Measurements from ENCODE around the gene PCED1B.

Gene PCED1B

GRCh38 chr12:47038270-47038748 lies 41.1 kb upstream of the PCED1B start:
- POLR2A ChIA-PET = no interaction called here
- TF ChIP-seq ZNF280C (tag by site-specific recombination; IDR thresholded peaks at IDR 0.05) (no peak), ELK4 (IDR thresholded peaks at IDR 0.05; ENCODE audit: borderline replicate concordance, low read depth, low read length) (no peak), ZNF521 (tag by site-specific recombination; IDR thresholded peaks at IDR 0.05) (no peak), GLI4 (tag by site-specific recombination; IDR thresholded peaks at IDR 0.05) (no peak), ZNF660 (tag by site-specific recombination; IDR thresholded peaks at IDR 0.05) (no peak), ZNF707 (tag by site-specific recombination; IDR thresholded peaks at IDR 0.05) (no peak), ZNF529 (tag by site-specific recombination; IDR thresholded peaks at IDR 0.05; ENCODE audit: insufficient replicate concordance) (no peak), ZNF157 (tag by site-specific recombination; IDR thresholded peaks at IDR 0.05) (no peak), MZF1 (tag by site-specific recombination; IDR thresholded peaks at IDR 0.05; ENCODE audit: borderline replicate concordance) (no peak), ZNF214 (tag by site-specific recombination; IDR thresholded peaks at IDR 0.05; ENCODE audit: borderline replicate concordance) (no peak), ZNF350 (tag by site-specific recombination; IDR thresholded peaks at IDR 0.05) (no peak)
- Histone ChIP-seq H3K4me3 (ENCODE audit: low read depth, low read length) (no peak overlapping the region), H3K36me3 (ENCODE audit: control insufficient read depth in 2 of 2, insufficient read depth in 1 of 2, low read length in 2 of 2) (no peaks in the 10 kb centered on the region), H3K4me1 (ENCODE audit: control insufficient read depth, insufficient read depth, low read length) (no peaks in the 10 kb centered on the region), H3K9me3 (ENCODE audit: control insufficient read depth, insufficient read depth, low read depth, low read length) (no peaks in the 10 kb centered on the region), H3K27ac (ENCODE audit: extremely low read depth, low read depth, low read length) (no peak overlapping the region)
- CTCF ChIA-PET = interaction anchor here (0.8 to 1.2 kb wide), 2 partner anchors 33 to 270 kb away, joined by 3 read pairs; no protein-coding TSS in a partner anchor

GRCh38 chr12:47039079-47039478 lies 40.3 kb upstream of the PCED1B start:
- no peak overlapping the region for H3K4me3 ChIP-seq (ENCODE audit: low read depth, low read length)
- POLR2A ChIA-PET = no interaction called here
- CTCF ChIA-PET = interaction anchor here (0.8 kb wide), 1 partner anchor 269 kb away, joined by 3 read pairs; no protein-coding TSS in a partner anchor

More at GRCh38 chr12:47039079-47039478, 40.3 kb upstream of the PCED1B start:
- H3K9me3 ChIP-seq (ENCODE audit: control insufficient read depth, insufficient read depth, low read depth, low read length) = no peaks in the 10 kb centered on the region
- TF ChIP-seq ZNF777 (tag by site-specific recombination; IDR thresholded peaks at IDR 0.05; ENCODE audit: borderline replicate concordance) = no peak
- no peak for TF ChIP-seq ZNF639 (tag by site-specific recombination; IDR thresholded peaks at IDR 0.05)
- no peak for TF ChIP-seq ZNF335 (tag by site-specific recombination; conservative IDR thresholded peaks at IDR 0.05)
- TF ChIP-seq ZSCAN4 (tag by site-specific recombination; IDR thresholded peaks at IDR 0.05) = no peak
- TF ChIP-seq GLIS2 (tag by site-specific recombination; IDR thresholded peaks at IDR 0.05) = no peak
- TF ChIP-seq BCL11A (tag by site-specific recombination; IDR thresholded peaks at IDR 0.05; ENCODE audit: low read depth) = no peak
- no peak for TF ChIP-seq ZNF629 (tag by site-specific recombination; IDR thresholded peaks at IDR 0.05)
- no peak for TF ChIP-seq ZBTB17 (tag by site-specific recombination; IDR thresholded peaks at IDR 0.05)
- no peak for TF ChIP-seq ZNF280C (tag by site-specific recombination; IDR thresholded peaks at IDR 0.05)
- no peak for TF ChIP-seq SP2 (tag by site-specific recombination; IDR thresholded peaks at IDR 0.05)
- H3K36me3 ChIP-seq (ENCODE audit: control insufficient read depth in 2 of 2, insufficient read depth in 1 of 2, low read length in 2 of 2) = no peaks in the 10 kb centered on the region
- H3K27ac ChIP-seq (ENCODE audit: extremely low read depth, low read depth, low read length) = no peak overlapping the region
- no peaks in the 10 kb centered on the region for H3K4me1 ChIP-seq (ENCODE audit: control insufficient read depth, insufficient read depth, low read length)

Data from HEK293 (cell line).